Measurements from ENCODE around the gene ZNF664. TPM values are rescaled to one million over a fixed set of nuclear protein-coding genes. Genes with fewer than 3 reads are reported as not detected.

Gene ZNF664
- total and polyA plus RNA-seq, 2 of the 8 experiments (the other 6 are each of a cell fraction or from before 2014, with no cell fraction given): 22.8 to 51.4 TPM

- FAIRE-seq (no peak), DNase-seq (ENCODE audit: low read depth in 1 of 2, low spot score in 2 of 2) (no peak)
- no peak overlapping the region for H2AFZ ChIP-seq (ENCODE audit: low read length)
- no peaks in the 10 kb centered on the region for H3K79me2 ChIP-seq (ENCODE audit: control insufficient read depth in 1 of 2, insufficient read depth in 2 of 2, low read length in 2 of 2)
- H3K36me3 ChIP-seq (ENCODE audit: control insufficient read depth in 2 of 4, insufficient read depth in 4 of 4, low read length in 3 of 4): peaks cover 0 to 3% (median 0%) of the 10 kb centered on the region in 4 experiments; a peak in 2 of 8 replicates
- no peak overlapping the region for H2AK5ac ChIP-seq (ENCODE audit: low read depth, low read length)
- H3K4me1 ChIP-seq (replicated peaks in 1 of 4; ENCODE audit: control insufficient read depth in 3 of 4, insufficient read depth in 4 of 4, low read length in 3 of 4): no peaks in the 10 kb centered on the region
- no peaks in the 10 kb centered on the region for H3K23me2 ChIP-seq (ENCODE audit: low read depth, low read length)
- no peak overlapping the region for H2BK15ac ChIP-seq (ENCODE audit: low read length)
- no peak overlapping the region for H3K4me3 ChIP-seq (ENCODE audit: extremely low read depth in 1 of 4, insufficient read depth in 2 of 4, low read depth in 3 of 4, low read length in 4 of 4)
- no peaks in the 10 kb centered on the region for H3K27me3 ChIP-seq (replicated peaks in 1 of 4; ENCODE audit: control insufficient read depth in 3 of 4, extremely low read depth in 1 of 4, insufficient read depth in 3 of 4, low read length in 3 of 4)
- H3K9ac ChIP-seq (replicated peaks in 1 of 4; ENCODE audit: extremely low read depth in 1 of 4, low read depth in 3 of 4, low read length in 3 of 4): no peak overlapping the region
- H3K9me3 ChIP-seq (ENCODE audit: insufficient read depth in 2 of 2, low read depth in 1 of 2, low read length in 1 of 2): no peaks in the 10 kb centered on the region
- H4K20me1 ChIP-seq (replicated peaks in 1 of 2; ENCODE audit: control insufficient read depth in 1 of 2, insufficient read depth in 2 of 2, low read length in 2 of 2): peaks cover 4 to 10% of the 10 kb centered on the region in 2 experiments
- ChIA-PET CTCF (ENCODE audit: partially characterized antibody) (interaction anchor here (0.6 kb wide), 1 partner anchor 1095 kb away, joined by 4 read pairs; no protein-coding TSS in a partner anchor), POLR2A (ENCODE audit: partially characterized antibody) (no interaction called here)
- no peak overlapping the region for H3K14ac ChIP-seq (ENCODE audit: insufficient read length)
- H3K4me2 ChIP-seq (ENCODE audit: insufficient read depth in 1 of 2, low read depth in 2 of 2, low read length in 2 of 2): no peak overlapping the region
- H2BK5ac ChIP-seq (ENCODE audit: low read depth, low read length): no peak overlapping the region
- no peak overlapping the region for H3K4ac ChIP-seq (replicated peaks; ENCODE audit: insufficient read length, low read depth, low read length)
- no peak overlapping the region for H3K23ac ChIP-seq (ENCODE audit: insufficient read length)
- no peaks in the 10 kb centered on the region for H3K79me1 ChIP-seq (ENCODE audit: low read depth, low read length)
- no peak overlapping the region for H4K5ac ChIP-seq (ENCODE audit: insufficient read length, low read depth, low read length)
- 79% methylated on average over 5 of the region's 5 CpGs; no CpG with 5 or more reads in 1 of the 2 experiments for WGBS, 2 experiments (ENCODE audit: extremely low coverage in 1 of 2, insufficient coverage in 1 of 2, insufficient read length in 1 of 2, insufficient replicate concordance in 2 of 2, low coverage in 1 of 2, low lambda C conversion rate in 2 of 2, missing lambda C conversion rate in 1 of 2)
- H3K27ac ChIP-seq (ENCODE audit: low read depth, low read length): no peak overlapping the region
- no peak overlapping the region for H3K18ac ChIP-seq (ENCODE audit: extremely low read depth, low read length)
- H2BK20ac ChIP-seq (ENCODE audit: low read length): no peak overlapping the region
- no peak overlapping the region for H3K56ac ChIP-seq (replicated peaks; ENCODE audit: insufficient read length, low read depth, low read length)
- no peak overlapping the region for H2BK120ac ChIP-seq (replicated peaks; ENCODE audit: low read depth, low read length)
- no peak overlapping the region for H2BK12ac ChIP-seq (ENCODE audit: low read depth, low read length)
- TF ChIP-seq TAF7 (optimal IDR thresholded peaks at IDR 0.05; ENCODE audit: borderline replicate concordance, low read depth, low read length) (no peak), JUN (IDR thresholded peaks at IDR 0.05; ENCODE audit: low read depth, low read length) (no peak)
- H4K8ac ChIP-seq (ENCODE audit: extremely low read depth, insufficient read depth, low read length): no peak overlapping the region
- H4K91ac ChIP-seq (replicated peaks; ENCODE audit: insufficient read length, low read length): no peak overlapping the region
Observed at GRCh38 chr12:123989168-123989567, 16.2 kb downstream of the ZNF664 start.
